Mucosa of descending colon (tissue), 3 donors: Measurements from ENCODE around the gene CCDC57. TPM values are rescaled to one million over a fixed set of nuclear protein-coding genes. Genes with fewer than 3 reads are reported as not detected.
"Not testable (repeated sequence)": the region's sequence is repeated elsewhere in the genome, so short reads cannot be mapped to it uniquely, and the experiment has no call there.

ENCODE experiments used
- ATAC-seq: fragments of 200-7000 bp; cut with Tn5 transposase; one replicate; pipeline ENCODE4 v1.9.1; 2020; ENCODE audit warnings: mild to moderate bottlenecking, moderate library complexity
- DNase-seq, 3 donors: peaks; one replicate each; pipeline ENCODE4 v3.0.0-alpha.2; 2020
- H3K36me3 ChIP-seq: fragments of 200-600 bp; one replicate; pipeline ENCODE4 v1.8.0; 2021; ENCODE audit warnings: low read depth, mild to moderate bottlenecking
- H3K4me1 ChIP-seq: fragments of 200-600 bp; one replicate; pipeline ENCODE4 v1.8.0; 2021; ENCODE audit warnings: low read depth, mild to moderate bottlenecking
- H3K4me3 ChIP-seq: fragments of 200-600 bp; one replicate; pipeline ENCODE4 v1.8.0; 2021; ENCODE audit warnings: mild to moderate bottlenecking
- H3K9me3 ChIP-seq: fragments of 200-600 bp; one replicate; pipeline ENCODE4 v1.8.0; 2021; ENCODE audit warnings: mild to moderate bottlenecking
- intact Hi-C, 2 donors: fragments of 100-400 bp; cut with DNase I in 1 of 2; cut with micrococcal nuclease in 1 of 2; formaldehyde crosslinking; loops; one replicate each; pipeline versions ENCODE4 v1.11.0 to v1.11.1; 2022; cut with DNase I, micrococcal nuclease
- total RNA-seq, 3 donors: library from RNA; stranded (reverse); fragmentation: NEBNext Ultra II Directional in 2 of 3; extraction: Animal tissue kit (Norgen Biotek cat#: 25700) in 2 of 3; gene quantifications; one replicate each; pipeline versions ENCODE4 v1.2.1 to v1.2.4, GENCODE V29; 2021 to 2023
- TF ChIP-seq, protein P1 (sequence below): fragments of 200-600 bp; IDR thresholded peaks from one replicate; pipeline ENCODE4 v1.8.0; 2022; ENCODE audit warnings: antibody characterized with exemption, mild to moderate bottlenecking
- donor health status: DM: no; HTN: no; CAD: no; lungs with moderate emphysema.
- donor health status: DM: no; HTN: no; CAD: no.
- donor health status: DM: no; HTN: yes; CAD: no.

The CCDC57 gene
- total RNA-seq, 3 donors from 2014 or later: 41.3 to 46.3 (median 45.4) TPM

DNA sequence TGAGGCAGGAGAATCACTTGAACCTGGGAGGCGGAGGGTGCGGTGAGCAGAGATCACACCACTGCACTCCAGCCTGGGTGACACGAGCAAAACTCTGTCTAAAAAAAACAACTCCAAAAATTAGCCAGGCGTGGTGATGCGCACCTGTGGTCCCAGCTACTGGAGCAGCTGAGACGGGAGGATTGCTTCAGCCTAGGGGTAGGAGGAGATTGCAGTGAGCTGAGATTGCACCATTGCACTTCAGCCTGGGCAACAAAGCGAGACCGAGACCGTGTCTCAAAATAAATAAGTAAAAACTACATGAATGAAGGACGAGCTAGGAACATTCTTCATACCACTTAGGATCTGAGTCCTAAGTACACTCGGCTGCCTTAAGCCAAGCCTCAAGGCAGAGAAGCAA is 35.4 kb downstream of the CCDC57 start:
- no peaks in the 10 kb centered on the region for H3K9me3 ChIP-seq
- H3K36me3 ChIP-seq: no peaks in the 10 kb centered on the region
- intact Hi-C loops: no loop called here
- ATAC-seq: no peak
- H3K4me3 ChIP-seq: no peak overlapping the region
- peaks cover 3% of the 10 kb centered on the region for H3K4me1 ChIP-seq
- DNase-seq: peak in 1 of 3 donors; percentile 3
- TF ChIP-seq, protein P1, sequence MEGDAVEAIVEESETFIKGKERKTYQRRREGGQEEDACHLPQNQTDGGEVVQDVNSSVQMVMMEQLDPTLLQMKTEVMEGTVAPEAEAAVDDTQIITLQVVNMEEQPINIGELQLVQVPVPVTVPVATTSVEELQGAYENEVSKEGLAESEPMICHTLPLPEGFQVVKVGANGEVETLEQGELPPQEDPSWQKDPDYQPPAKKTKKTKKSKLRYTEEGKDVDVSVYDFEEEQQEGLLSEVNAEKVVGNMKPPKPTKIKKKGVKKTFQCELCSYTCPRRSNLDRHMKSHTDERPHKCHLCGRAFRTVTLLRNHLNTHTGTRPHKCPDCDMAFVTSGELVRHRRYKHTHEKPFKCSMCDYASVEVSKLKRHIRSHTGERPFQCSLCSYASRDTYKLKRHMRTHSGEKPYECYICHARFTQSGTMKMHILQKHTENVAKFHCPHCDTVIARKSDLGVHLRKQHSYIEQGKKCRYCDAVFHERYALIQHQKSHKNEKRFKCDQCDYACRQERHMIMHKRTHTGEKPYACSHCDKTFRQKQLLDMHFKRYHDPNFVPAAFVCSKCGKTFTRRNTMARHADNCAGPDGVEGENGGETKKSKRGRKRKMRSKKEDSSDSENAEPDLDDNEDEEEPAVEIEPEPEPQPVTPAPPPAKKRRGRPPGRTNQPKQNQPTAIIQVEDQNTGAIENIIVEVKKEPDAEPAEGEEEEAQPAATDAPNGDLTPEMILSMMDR: no peak

DNA sequence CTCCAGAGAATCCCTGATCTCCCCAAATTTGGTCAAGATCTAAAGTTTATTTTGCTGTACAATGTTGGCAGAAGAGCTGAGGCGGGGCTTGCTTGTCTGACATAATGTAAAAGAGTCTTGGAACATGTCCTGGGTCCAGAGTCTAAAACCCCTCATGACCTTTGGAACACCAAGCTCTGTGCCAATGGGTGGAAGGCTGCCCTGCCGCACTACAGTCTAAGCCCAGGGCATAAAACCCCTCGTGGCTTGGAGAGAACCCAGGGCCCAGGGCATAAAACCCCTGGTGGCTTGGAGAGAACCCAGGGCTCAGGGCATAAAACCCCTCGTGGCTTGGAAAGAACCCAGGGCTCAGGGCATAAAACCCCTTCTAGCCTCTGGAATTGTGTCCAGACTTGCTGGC is 36.7 kb downstream of the CCDC57 start:
- H3K36me3 ChIP-seq: no peaks in the 10 kb centered on the region
- TF ChIP-seq, protein P1: no peak
- H3K9me3 ChIP-seq: no peaks in the 10 kb centered on the region
- peaks cover 3% of the 10 kb centered on the region for H3K4me1 ChIP-seq
- intact Hi-C loops: no loop called here
- ATAC-seq: no peak
- peak in 2 of 3 donors; percentile 22 to 44 for DNase-seq
- no peak overlapping the region for H3K4me3 ChIP-seq

DNA sequence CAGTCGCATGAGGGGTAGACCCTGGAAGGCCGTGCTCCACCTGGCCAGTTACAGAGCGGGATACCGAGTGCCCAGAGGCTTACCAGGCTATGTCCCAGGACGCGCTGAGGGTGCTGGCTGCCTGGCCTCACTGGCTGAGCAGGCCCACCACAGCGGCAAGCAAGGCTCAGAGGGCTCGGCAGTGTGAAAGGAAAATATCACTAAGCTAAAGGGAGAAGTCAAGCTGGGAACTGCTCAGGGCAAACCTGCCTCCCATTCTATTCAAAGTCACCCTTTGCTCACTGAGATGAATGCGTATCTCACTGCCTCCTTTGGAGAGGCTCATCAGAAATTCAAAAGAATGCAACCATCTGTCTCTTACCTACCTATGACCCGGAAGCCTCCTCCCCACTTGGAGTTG is 37.4 kb downstream of the CCDC57 start:
- intact Hi-C loops: no loop called here
- no peak for ATAC-seq
- peak in 1 of 3 donors; percentile 31 for DNase-seq
- Histone ChIP-seq H3K4me3 (no peak overlapping the region), H3K36me3 (no peaks in the 10 kb centered on the region), H3K9me3 (no peaks in the 10 kb centered on the region), H3K4me1 (peaks cover 3% of the 10 kb centered on the region)
- TF ChIP-seq, protein P1: no peak

DNA sequence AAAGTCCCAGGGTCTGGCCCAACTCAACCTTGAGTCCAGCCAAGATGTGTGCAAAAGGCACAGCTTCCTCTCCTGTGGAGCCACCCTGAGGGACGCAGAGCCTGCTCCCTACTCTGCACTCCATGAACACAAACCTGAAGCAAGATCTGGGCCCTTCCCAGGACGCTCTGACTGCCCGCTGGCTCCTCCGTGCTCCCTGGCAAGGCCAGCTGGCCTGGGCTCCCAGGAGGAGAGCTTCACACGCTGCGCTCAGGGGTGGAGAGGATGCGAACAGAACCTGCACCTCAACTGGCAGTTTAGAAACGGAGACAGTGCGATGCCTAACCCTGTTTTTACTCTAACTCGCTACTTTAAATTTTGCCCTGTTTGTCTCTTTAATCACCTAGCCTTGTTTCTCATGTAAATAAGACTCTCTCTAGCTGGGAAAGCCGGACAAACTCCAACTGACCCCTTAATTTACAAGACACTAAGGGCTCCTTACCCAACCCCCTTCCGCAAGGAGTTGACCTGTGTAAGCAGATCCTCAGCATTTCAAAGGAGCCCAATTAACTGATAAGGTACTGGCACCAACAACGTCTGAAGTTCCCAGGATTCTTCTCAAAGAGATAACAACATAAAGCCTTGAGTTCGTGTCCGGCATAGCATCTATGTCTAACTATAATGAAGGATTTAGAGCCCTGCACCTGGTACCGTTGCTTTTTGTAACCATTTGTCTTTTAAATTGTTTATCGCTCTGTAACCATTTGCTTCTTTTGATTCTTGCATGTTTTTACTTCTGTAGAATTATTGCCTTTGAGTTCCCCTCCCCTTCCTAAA is 38.4 kb downstream of the CCDC57 start:
- H3K4me3 ChIP-seq, ATAC-seq, H3K36me3 ChIP-seq, intact Hi-C loops, H3K4me1 ChIP-seq, H3K9me3 ChIP-seq: not testable (repeated sequence)
- peak in 1 of 3 donors; percentile 18 for DNase-seq

DNA sequence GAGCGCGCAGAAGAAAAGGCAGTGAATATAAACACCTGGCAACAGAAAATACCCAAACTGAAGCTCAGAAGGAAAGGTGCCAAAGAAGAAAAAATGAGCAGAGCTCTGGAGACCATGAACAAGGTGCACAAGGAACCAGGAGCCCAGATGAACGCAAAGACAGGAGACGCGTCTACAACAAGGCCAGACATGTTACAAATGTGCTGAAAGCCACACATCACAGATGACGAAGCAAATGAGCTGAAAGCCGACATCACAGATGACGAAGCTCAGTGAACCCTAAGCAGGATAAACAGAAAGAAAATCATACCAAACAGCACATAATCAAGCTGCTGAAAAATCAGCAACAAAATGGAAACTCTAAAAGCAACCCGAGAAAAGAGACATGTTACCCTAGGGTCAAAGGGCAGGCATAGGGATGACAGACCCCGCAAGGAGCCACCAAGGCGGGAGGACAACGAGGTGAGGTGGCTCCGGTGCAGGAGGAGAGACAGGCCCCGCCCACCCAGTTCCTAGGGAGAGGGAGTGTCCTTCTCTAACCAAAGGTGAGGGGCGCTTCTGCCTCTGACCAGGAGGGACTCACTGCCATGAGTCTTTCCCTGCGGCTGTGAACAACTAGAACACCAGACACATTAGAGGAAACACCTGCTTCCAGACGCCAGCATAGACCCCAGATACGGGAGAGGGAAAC is 39.1 kb downstream of the CCDC57 start:
- no peak for ATAC-seq
- TF ChIP-seq, protein P1: no peak
- intact Hi-C loops: no loop called here
- no peaks in the 10 kb centered on the region for H3K9me3 ChIP-seq
- H3K36me3 ChIP-seq: no peaks in the 10 kb centered on the region
- H3K4me1 ChIP-seq: peaks cover 3% of the 10 kb centered on the region
- no peak overlapping the region for H3K4me3 ChIP-seq
- DNase-seq: peak in 1 of 3 donors; percentile 8
